Suprapubic skin (tissue), 4 donors: Measurements from ENCODE around the gene OR2B2. TPM values are rescaled to one million over a fixed set of nuclear protein-coding genes. Genes with fewer than 3 reads are reported as not detected.

ENCODE experiments used
- DNase-seq, 2 donors: peaks; one replicate each; pipeline ENCODE4 v3.0.0-alpha.2; 2019; ENCODE audit warnings: low spot score in 2 of 2
- H3K27ac ChIP-seq: fragments of 200-600 bp; sonication (generic); one replicate; pipeline ENCODE4 v1.5.1; 2019
- H3K27me3 ChIP-seq: fragments of 200-600 bp; sonication (generic); one replicate; pipeline ENCODE4 v1.5.1; 2019
- H3K36me3 ChIP-seq: fragments of 200-600 bp; sonication (generic); one replicate; pipeline ENCODE4 v1.5.1; 2019
- H3K4me1 ChIP-seq: fragments of 200-600 bp; sonication (generic); one replicate; pipeline ENCODE4 v1.5.1; 2019
- H3K4me3 ChIP-seq: fragments of 200-600 bp; sonication (generic); one replicate; pipeline ENCODE4 v1.5.1; 2019; ENCODE audit warnings: mild to moderate bottlenecking
- H3K9me3 ChIP-seq: fragments of 200-600 bp; sonication (generic); one replicate; pipeline ENCODE4 v1.5.1; 2019
- CTCF ChIP-seq, 2 donors: fragments of 200-600 bp in 1 of 2; fragments of 450-650 bp in 1 of 2; sonication (generic) in 1 of 2; IDR thresholded peaks; one replicate each; pipeline ENCODE4 v1.5.1; 2016 to 2019; ENCODE audit warnings: antibody characterized with exemption in 2 of 2, mild to moderate bottlenecking in 1 of 2, moderate library complexity in 1 of 2
- EP300 ChIP-seq: sonication (generic); formaldehyde crosslinking; IDR thresholded peaks from one replicate; pipeline ENCODE4 v1.6.1; 2017; ENCODE audit warnings: antibody characterized with exemption
- POLR2A ChIP-seq, 2 donors: fragments of 450-650 bp; IDR thresholded peaks; one replicate each; pipeline ENCODE4 v1.6.1; 2017; ENCODE audit warnings: antibody characterized with exemption in 2 of 2, mild to moderate bottlenecking in 2 of 2, moderate library complexity in 2 of 2
- POLR2AphosphoS5 ChIP-seq, 3 donors: sonication (generic); formaldehyde crosslinking; IDR thresholded peaks; one replicate each; pipeline ENCODE4 v1.6.1; 2017; ENCODE audit warnings: antibody characterized with exemption in 3 of 3
- WGBS: methylation state at CpG from one replicate; pipeline ENCODE4 v1.1.5; 2018; 5-methylcytosine and 5-hydroxymethylcytosine counted together
- total RNA-seq, 4 donors: library from RNA; depleted of rRNA; stranded (reverse); fragments of >200 nt; gene quantifications; one replicate each; pipeline ENCODE4 v1.1.0, GENCODE V29; 2016

OR2B2 gene
- total RNA-seq, 4 donors from 2014 or later = not detected

GRCh38 chr6:27861276-27861840 is 50.8 kb downstream of the OR2B2 start:
- WGBS = 74% methylated on average over 2 of the region's 2 CpGs
- no peak for DNase-seq
- H3K27ac ChIP-seq = no peak overlapping the region

More at GRCh38 chr6:27861276-27861840, 50.8 kb downstream of the OR2B2 start:
- TF ChIP-seq EP300 = no peak
- TF ChIP-seq POLR2A (IDR thresholded peaks at IDR 0.05) = no peak
- TF ChIP-seq POLR2AphosphoS5 (IDR thresholded peaks at IDR 0.05) = no peak
- TF ChIP-seq CTCF (IDR thresholded peaks at IDR 0.05) = no peak
- H3K4me1 ChIP-seq = peaks cover 20% of the 10 kb centered on the region
- no peak overlapping the region for H3K4me3 ChIP-seq
- no peaks in the 10 kb centered on the region for H3K9me3 ChIP-seq
- peaks cover 3% of the 10 kb centered on the region for H3K27me3 ChIP-seq
- H3K36me3 ChIP-seq = no peaks in the 10 kb centered on the region

Other genes with a start within 250 kb of the OR2B2 start
- gene OR2B6, start 44.8 kb upstream of the OR2B2 start, total RNA-seq = not detected
- 1 to 10 TPM in 3 of 4 donors, under 1 TPM in 1; 0.64 to 2.4 (median 2.0) TPM for gene ZNF165, start 168.2 kb upstream of the OR2B2 start, total RNA-seq
- gene ZSCAN16, start 212.2 kb upstream of the OR2B2 start, total RNA-seq = 1 to 10 TPM; 2.4 to 7.6 (median 4.2) TPM
- gene ZKSCAN8, start 229.5 kb upstream of the OR2B2 start, total RNA-seq = 10 to 100 TPM in 3 of 4 donors, 1 to 10 TPM in 1; 7.6 to 23.0 (median 14.2) TPM